HEK293 (cell line): ENCODE measurements around the gene SDF2L1.
"Not testable (repeated sequence)": the region's sequence is repeated elsewhere in the genome, so short reads cannot be mapped to it uniquely, and the experiment has no call there.

Experiments used
- CTCF ChIA-PET: fragments of 350-600 bp; formaldehyde crosslinking; extraction: SDS; loops from one replicate; lab custom pipeline; 2021; ENCODE audit warnings: antibody characterized with exemption; lab: Yijun Ruan, JAX
- POLR2A ChIA-PET: fragments of 300-600 bp; formaldehyde crosslinking; extraction: SDS; loops from one replicate; lab custom pipeline; 2020; ENCODE audit warnings: antibody characterized with exemption, inconsistent platforms; lab: Yijun Ruan, JAX
- H3K27ac ChIP-seq: fragments of 200-500 bp; sonication (Bioruptor generic); 2 replicates; pipeline ENCODE4 v1.5.1; 2014; ENCODE audit warnings: low read depth, low read length, control low read depth, inconsistent platforms; ENCODE audit errors: extremely low read depth
- H3K36me3 ChIP-seq, 2 experiments: fragments of 200-500 bp in 1 of 2; sonication (Bioruptor generic) in 1 of 2; 1 replicate in 1 of 2; 2 replicates in 1 of 2; pipeline ENCODE4 v1.5.1; 2014 to 2017; ENCODE audit warnings: inconsistent platforms in 2 of 2, low read length in 2 of 2; ENCODE audit not compliant: control insufficient read depth in 2 of 2, insufficient read depth in 1 of 2
- H3K4me1 ChIP-seq: fragments of 200-500 bp; sonication (Bioruptor generic); 2 replicates; pipeline ENCODE4 v1.5.1; 2014; ENCODE audit warnings: mild to moderate bottlenecking, low read length, inconsistent platforms; ENCODE audit not compliant: control insufficient read depth, insufficient read depth
- H3K4me3 ChIP-seq: 2 replicates; pipeline ENCODE4 v1.5.1; 2011; ENCODE audit warnings: low read depth, mild to moderate bottlenecking, control low read depth, low read length, moderate library complexity
- H3K9me3 ChIP-seq: fragments of 200-500 bp; sonication (Bioruptor generic); 2 replicates; pipeline ENCODE4 v1.5.1; 2014; ENCODE audit warnings: low read depth, low read length, inconsistent platforms; ENCODE audit not compliant: control insufficient read depth, insufficient read depth
- KLF1 ChIP-seq: fragments of 450-650 bp; formaldehyde crosslinking; IDR thresholded peaks from 2 replicates; pipeline ENCODE4 v1.5.1; 2016; ENCODE audit warnings: missing biosample characterization, missing genetic modification characterization
- SP2 ChIP-seq: fragments of 450-650 bp; formaldehyde crosslinking; IDR thresholded peaks from 2 replicates; pipeline ENCODE4 v1.5.1; 2016; ENCODE audit warnings: missing biosample characterization, missing genetic modification characterization
- ZIC2 ChIP-seq: fragments of 450-650 bp; formaldehyde crosslinking; IDR thresholded peaks from 2 replicates; pipeline ENCODE4 v1.5.1; 2016; ENCODE audit warnings: missing biosample characterization, missing genetic modification characterization
- ZNF311 ChIP-seq: fragments of 450-650 bp; formaldehyde crosslinking; IDR thresholded peaks from 2 replicates; pipeline ENCODE4 v1.5.1; 2017; ENCODE audit warnings: missing biosample characterization, missing genetic modification characterization, borderline replicate concordance
- ZNF341 ChIP-seq: fragments of 450-650 bp; formaldehyde crosslinking; IDR thresholded peaks from 2 replicates; pipeline ENCODE4; 2016; ENCODE audit warnings: low read depth, missing biosample characterization, missing genetic modification characterization
- ZNF391 ChIP-seq: fragments of 450-650 bp; formaldehyde crosslinking; IDR thresholded peaks from 2 replicates; pipeline ENCODE4 v1.5.1; 2016; ENCODE audit warnings: low read depth, missing biosample characterization, missing genetic modification characterization, borderline replicate concordance
- ZNF561 ChIP-seq: fragments of 450-650 bp; IDR thresholded peaks from 2 replicates; pipeline ENCODE4 v1.5.1; 2018; ENCODE audit warnings: missing biosample characterization, missing genetic modification characterization, borderline replicate concordance
- ZNF623 ChIP-seq: fragments of 450-650 bp; formaldehyde crosslinking; IDR thresholded peaks from 2 replicates; pipeline ENCODE4 v1.5.1; 2016; ENCODE audit warnings: missing biosample characterization, missing genetic modification characterization
- ZNF777 ChIP-seq: fragments of 450-650 bp; formaldehyde crosslinking; IDR thresholded peaks from 2 replicates; pipeline ENCODE4 v1.5.1; 2017; ENCODE audit warnings: missing biosample characterization, missing genetic modification characterization, borderline replicate concordance
- ZNF792 ChIP-seq: fragments of 450-650 bp; formaldehyde crosslinking; IDR thresholded peaks from 2 replicates; pipeline ENCODE4 v1.5.1; 2016; ENCODE audit warnings: missing biosample characterization, missing genetic modification characterization
- ZNF830 ChIP-seq: fragments of 450-650 bp; IDR thresholded peaks from 2 replicates; pipeline ENCODE4 v1.5.0; 2018; ENCODE audit warnings: missing biosample characterization, missing genetic modification characterization, low read depth, mild to moderate bottlenecking, moderate library complexity
- ZSCAN16 ChIP-seq: fragments of 450-650 bp; formaldehyde crosslinking; IDR thresholded peaks from 2 replicates; pipeline ENCODE4 v1.5.1; 2016; ENCODE audit warnings: missing biosample characterization, missing genetic modification characterization
- ZSCAN23 ChIP-seq: fragments of 450-650 bp; formaldehyde crosslinking; IDR thresholded peaks from 2 replicates; pipeline ENCODE4 v1.5.1; 2016; ENCODE audit warnings: missing biosample characterization, missing genetic modification characterization
- TF ChIP-seq, protein P1 (sequence below): fragments of 450-650 bp; formaldehyde crosslinking; IDR thresholded peaks from 2 replicates; pipeline ENCODE4 v1.5.1; 2016; ENCODE audit warnings: missing biosample characterization, missing genetic modification characterization
- TF ChIP-seq, protein P2 (sequence below): fragments of 450-650 bp; formaldehyde crosslinking; IDR thresholded peaks from 2 replicates; pipeline ENCODE4 v1.5.1; 2016; ENCODE audit warnings: missing biosample characterization, missing genetic modification characterization
- TF ChIP-seq, protein P3 (sequence below): fragments of 450-650 bp; formaldehyde crosslinking; IDR thresholded peaks from 2 replicates; pipeline ENCODE4 v1.5.1; 2016; ENCODE audit warnings: missing biosample characterization, missing genetic modification characterization, borderline replicate concordance

The SDF2L1 gene

GRCh38 chr22:21674638-21675245, 32.6 kb downstream of the SDF2L1 start (continued):
- TF ChIP-seq ZNF792 (tag by site-specific recombination), result no peak
- TF ChIP-seq KLF1 (tag by site-specific recombination), result no peak
- TF ChIP-seq ZNF311, result no peak
- no peak for TF ChIP-seq ZSCAN23 (tag by site-specific recombination)
- TF ChIP-seq ZIC2, result no peak
- no peak for TF ChIP-seq ZSCAN16 (tag by site-specific recombination)
- TF ChIP-seq, protein P1, sequence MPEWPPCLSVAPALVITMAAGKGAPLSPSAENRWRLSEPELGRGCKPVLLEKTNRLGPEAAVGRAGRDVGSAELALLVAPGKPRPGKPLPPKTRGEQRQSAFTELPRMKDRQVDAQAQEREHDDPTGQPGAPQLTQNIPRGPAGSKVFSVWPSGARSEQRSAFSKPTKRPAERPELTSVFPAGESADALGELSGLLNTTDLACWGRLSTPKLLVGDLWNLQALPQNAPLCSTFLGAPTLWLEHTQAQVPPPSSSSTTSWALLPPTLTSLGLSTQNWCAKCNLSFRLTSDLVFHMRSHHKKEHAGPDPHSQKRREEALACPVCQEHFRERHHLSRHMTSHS (tag by site-specific recombination), result no peak
- no peak for TF ChIP-seq ZNF391 (tag by site-specific recombination)
- TF ChIP-seq, protein P2, sequence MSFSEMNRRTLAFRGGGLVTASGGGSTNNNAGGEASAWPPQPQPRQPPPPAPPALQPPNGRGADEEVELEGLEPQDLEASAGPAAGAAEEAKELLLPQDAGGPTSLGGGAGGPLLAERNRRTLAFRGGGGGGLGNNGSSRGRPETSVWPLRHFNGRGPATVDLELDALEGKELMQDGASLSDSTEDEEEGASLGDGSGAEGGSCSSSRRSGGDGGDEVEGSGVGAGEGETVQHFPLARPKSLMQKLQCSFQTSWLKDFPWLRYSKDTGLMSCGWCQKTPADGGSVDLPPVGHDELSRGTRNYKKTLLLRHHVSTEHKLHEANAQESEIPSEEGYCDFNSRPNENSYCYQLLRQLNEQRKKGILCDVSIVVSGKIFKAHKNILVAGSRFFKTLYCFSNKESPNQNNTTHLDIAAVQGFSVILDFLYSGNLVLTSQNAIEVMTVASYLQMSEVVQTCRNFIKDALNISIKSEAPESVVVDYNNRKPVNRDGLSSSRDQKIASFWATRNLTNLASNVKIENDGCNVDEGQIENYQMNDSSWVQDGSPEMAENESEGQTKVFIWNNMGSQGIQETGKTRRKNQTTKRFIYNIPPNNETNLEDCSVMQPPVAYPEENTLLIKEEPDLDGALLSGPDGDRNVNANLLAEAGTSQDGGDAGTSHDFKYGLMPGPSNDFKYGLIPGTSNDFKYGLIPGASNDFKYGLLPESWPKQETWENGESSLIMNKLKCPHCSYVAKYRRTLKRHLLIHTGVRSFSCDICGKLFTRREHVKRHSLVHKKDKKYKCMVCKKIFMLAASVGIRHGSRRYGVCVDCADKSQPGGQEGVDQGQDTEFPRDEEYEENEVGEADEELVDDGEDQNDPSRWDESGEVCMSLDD, result no peak
- TF ChIP-seq ZNF561 (tag by site-specific recombination), result no peak

DNA sequence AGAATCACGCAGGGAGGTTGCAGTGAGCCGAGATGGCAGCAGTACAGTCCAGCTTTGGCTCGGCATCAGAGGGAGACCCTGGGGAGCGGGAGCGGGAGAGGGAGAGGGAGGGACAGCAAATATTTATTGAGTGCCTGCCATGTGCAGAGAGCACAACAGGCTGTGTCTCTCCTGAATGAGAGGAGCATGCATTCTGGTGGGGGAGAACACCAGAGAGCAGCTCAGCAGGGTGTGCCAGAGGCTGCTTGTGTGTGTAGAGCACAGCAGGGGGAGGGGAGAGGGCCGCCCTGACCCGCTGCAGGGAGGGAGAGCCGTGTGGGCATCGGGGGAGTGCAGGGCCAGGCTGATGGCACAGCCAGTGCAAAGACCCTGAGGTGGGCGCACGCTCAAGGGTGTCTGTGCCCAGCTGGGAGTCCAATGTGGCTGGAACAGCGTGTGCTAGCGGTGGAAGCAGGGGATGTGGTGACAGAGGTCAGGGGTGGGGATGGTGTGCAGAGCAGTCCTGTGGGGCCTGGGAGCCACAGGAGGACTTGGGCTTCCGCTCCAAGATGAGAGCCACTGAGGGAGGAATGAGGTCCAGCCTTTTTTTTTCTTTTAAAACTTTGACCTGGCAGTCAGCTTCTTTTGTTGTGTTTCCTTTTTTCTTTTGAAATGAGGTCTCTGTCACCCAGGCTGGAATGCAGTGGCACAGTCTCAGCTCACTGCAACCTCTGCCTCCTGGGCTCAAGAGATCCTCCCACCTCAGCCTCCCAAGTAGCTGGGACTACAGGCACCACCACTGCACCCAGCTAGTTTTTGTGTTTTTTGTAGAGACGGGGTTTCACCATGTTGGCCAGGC, 35.7 kb downstream of the SDF2L1 start:
- CTCF ChIA-PET, result interaction anchor here (0.7 kb wide), 1 partner anchor 49 kb away, joined by 3 read pairs; no protein-coding TSS in a partner anchor

DNA sequence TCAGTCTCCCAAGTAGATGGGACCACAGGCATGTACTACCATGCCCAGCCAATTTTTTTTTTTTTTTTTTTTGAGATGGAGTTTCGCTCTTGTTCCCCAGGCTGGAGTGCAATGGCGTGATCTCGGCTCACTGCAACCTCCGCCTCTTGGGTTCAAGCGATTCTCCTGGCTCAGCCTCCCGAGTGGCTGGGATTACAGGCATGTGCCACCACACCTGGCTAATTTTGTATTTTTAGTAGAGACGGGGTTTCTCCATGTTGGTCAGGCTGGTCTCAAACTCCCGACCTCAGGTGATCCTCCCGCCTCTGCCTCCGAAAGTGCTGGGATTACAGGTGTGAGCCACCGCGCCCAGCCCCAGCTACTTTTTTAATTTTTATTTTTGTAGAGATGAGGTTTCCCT, 36.7 kb downstream of the SDF2L1 start:
- H3K4me3 ChIP-seq, CTCF ChIA-PET, H3K9me3 ChIP-seq, H3K4me1 ChIP-seq, POLR2A ChIA-PET, H3K27ac ChIP-seq: not testable (repeated sequence)
- peaks cover 4 to 57% of the 10 kb centered on the region in 2 experiments; a peak in 2 of 3 replicates for H3K36me3 ChIP-seq

More for the DNA sequence above, 35.7 kb downstream of the SDF2L1 start:
- peak; percentile 95 for TF ChIP-seq ZIC2
- TF ChIP-seq SP2 (tag by site-specific recombination), result no peak
- TF ChIP-seq, protein P3, sequence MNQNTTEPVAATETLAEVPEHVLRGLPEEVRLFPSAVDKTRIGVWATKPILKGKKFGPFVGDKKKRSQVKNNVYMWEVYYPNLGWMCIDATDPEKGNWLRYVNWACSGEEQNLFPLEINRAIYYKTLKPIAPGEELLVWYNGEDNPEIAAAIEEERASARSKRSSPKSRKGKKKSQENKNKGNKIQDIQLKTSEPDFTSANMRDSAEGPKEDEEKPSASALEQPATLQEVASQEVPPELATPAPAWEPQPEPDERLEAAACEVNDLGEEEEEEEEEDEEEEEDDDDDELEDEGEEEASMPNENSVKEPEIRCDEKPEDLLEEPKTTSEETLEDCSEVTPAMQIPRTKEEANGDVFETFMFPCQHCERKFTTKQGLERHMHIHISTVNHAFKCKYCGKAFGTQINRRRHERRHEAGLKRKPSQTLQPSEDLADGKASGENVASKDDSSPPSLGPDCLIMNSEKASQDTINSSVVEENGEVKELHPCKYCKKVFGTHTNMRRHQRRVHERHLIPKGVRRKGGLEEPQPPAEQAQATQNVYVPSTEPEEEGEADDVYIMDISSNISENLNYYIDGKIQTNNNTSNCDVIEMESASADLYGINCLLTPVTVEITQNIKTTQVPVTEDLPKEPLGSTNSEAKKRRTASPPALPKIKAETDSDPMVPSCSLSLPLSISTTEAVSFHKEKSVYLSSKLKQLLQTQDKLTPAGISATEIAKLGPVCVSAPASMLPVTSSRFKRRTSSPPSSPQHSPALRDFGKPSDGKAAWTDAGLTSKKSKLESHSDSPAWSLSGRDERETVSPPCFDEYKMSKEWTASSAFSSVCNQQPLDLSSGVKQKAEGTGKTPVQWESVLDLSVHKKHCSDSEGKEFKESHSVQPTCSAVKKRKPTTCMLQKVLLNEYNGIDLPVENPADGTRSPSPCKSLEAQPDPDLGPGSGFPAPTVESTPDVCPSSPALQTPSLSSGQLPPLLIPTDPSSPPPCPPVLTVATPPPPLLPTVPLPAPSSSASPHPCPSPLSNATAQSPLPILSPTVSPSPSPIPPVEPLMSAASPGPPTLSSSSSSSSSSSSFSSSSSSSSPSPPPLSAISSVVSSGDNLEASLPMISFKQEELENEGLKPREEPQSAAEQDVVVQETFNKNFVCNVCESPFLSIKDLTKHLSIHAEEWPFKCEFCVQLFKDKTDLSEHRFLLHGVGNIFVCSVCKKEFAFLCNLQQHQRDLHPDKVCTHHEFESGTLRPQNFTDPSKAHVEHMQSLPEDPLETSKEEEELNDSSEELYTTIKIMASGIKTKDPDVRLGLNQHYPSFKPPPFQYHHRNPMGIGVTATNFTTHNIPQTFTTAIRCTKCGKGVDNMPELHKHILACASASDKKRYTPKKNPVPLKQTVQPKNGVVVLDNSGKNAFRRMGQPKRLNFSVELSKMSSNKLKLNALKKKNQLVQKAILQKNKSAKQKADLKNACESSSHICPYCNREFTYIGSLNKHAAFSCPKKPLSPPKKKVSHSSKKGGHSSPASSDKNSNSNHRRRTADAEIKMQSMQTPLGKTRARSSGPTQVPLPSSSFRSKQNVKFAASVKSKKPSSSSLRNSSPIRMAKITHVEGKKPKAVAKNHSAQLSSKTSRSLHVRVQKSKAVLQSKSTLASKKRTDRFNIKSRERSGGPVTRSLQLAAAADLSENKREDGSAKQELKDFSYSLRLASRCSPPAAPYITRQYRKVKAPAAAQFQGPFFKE (tag by site-specific recombination), result no peak
- TF ChIP-seq ZNF777 (tag by site-specific recombination), result no peak
- TF ChIP-seq, protein P1 (tag by site-specific recombination), result no peak
- peak; percentile 62 for TF ChIP-seq ZNF341 (tag by site-specific recombination)
- TF ChIP-seq ZNF623, result peak; percentile 65
- TF ChIP-seq ZNF830 (tag by site-specific recombination), result no peak
- no peaks in the 10 kb centered on the region for H3K4me1 ChIP-seq
- H3K4me3 ChIP-seq, result no peak overlapping the region
- no peak overlapping the region for H3K27ac ChIP-seq
- POLR2A ChIA-PET, result interaction anchor here (0.6 kb wide), 1 partner anchor 33 kb away, joined by 8 read pairs; no protein-coding TSS in a partner anchor
- H3K9me3 ChIP-seq, result no peaks in the 10 kb centered on the region
- peaks cover 4 to 59% of the 10 kb centered on the region in 2 experiments; a peak in 2 of 3 replicates for H3K36me3 ChIP-seq
